ENCODE results near the gene C2CD4C.

- TF ChIP-seq, protein P1, sequence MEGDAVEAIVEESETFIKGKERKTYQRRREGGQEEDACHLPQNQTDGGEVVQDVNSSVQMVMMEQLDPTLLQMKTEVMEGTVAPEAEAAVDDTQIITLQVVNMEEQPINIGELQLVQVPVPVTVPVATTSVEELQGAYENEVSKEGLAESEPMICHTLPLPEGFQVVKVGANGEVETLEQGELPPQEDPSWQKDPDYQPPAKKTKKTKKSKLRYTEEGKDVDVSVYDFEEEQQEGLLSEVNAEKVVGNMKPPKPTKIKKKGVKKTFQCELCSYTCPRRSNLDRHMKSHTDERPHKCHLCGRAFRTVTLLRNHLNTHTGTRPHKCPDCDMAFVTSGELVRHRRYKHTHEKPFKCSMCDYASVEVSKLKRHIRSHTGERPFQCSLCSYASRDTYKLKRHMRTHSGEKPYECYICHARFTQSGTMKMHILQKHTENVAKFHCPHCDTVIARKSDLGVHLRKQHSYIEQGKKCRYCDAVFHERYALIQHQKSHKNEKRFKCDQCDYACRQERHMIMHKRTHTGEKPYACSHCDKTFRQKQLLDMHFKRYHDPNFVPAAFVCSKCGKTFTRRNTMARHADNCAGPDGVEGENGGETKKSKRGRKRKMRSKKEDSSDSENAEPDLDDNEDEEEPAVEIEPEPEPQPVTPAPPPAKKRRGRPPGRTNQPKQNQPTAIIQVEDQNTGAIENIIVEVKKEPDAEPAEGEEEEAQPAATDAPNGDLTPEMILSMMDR (IDR thresholded peaks at IDR 0.05): no peak
- TF ChIP-seq POLR2AphosphoS5 (IDR thresholded peaks at IDR 0.05; ENCODE audit: insufficient read depth in 1 of 2, low read depth in 1 of 2) (no peak), POLR2A (IDR thresholded peaks at IDR 0.05) (no peak)
These were observed 15.6 kb upstream of the C2CD4C start for GRCh38 chr19:424546-424945.
